ENCODE data around the gene RFC5. TPM values are rescaled to one million over a fixed set of nuclear protein-coding genes. Genes with fewer than 3 reads are reported as not detected.

RFC5 gene
- total RNA-seq, 1 experiment from 2014 or later = 49.2 TPM

- no peak for DNase-seq (ENCODE audit: low spot score)
Observed at GRCh38 chr12:118050972-118051910, 34.7 kb downstream of the RFC5 start.

- DNase-seq (ENCODE audit: low spot score) = peak; percentile 99
Observed at GRCh38 chr12:118052324-118053070, 36.0 kb downstream of the RFC5 start.

GRCh38 chr12:118053071-118053985 is 36.8 kb downstream of the RFC5 start:
- DNase-seq (ENCODE audit: low spot score) = no peak

GRCh38 chr12:118055144-118055557 is 38.6 kb downstream of the RFC5 start:
- DNase-seq (ENCODE audit: low spot score) = peak; percentile 74

- peak; percentile 22 for DNase-seq (ENCODE audit: low spot score)
Observed at GRCh38 chr12:118055865-118056773, 39.6 kb downstream of the RFC5 start.

- DNase-seq (ENCODE audit: low spot score) = no peak
Observed at GRCh38 chr12:118058227-118058626, 41.7 kb downstream of the RFC5 start.

- DNase-seq (ENCODE audit: low spot score) = no peak
Observed at GRCh38 chr12:118058881-118059280, 42.4 kb downstream of the RFC5 start.

GRCh38 chr12:118059341-118060191 is 43.1 kb downstream of the RFC5 start:
- no peak for DNase-seq (ENCODE audit: low spot score)

GRCh38 chr12:118060301-118061010 is 44.0 kb downstream of the RFC5 start:
- DNase-seq (ENCODE audit: low spot score) = no peak

GRCh38 chr12:118061011-118061872 is 44.7 kb downstream of the RFC5 start, which contains the start of gene WSB2:
Gene WSB2, minus strand, starts transcription at chr12:118061179. Its CDS starts 131 bp downstream, at chr12:118061048.
- peak; percentile 60 for DNase-seq (ENCODE audit: low spot score)

GRCh38 chr12:118061873-118062843 is 45.7 kb downstream of the RFC5 start:
- DNase-seq (ENCODE audit: low spot score) = no peak

- DNase-seq (ENCODE audit: low spot score) = peak; percentile 31
Observed at GRCh38 chr12:118063576-118064391, 47.3 kb downstream of the RFC5 start.

GRCh38 chr12:118064608-118065007 is 48.1 kb downstream of the RFC5 start:
- DNase-seq (ENCODE audit: low spot score) = no peak

- DNase-seq (ENCODE audit: low spot score) = no peak
Observed at GRCh38 chr12:118065380-118065779, 48.9 kb downstream of the RFC5 start.

- no peak for DNase-seq (ENCODE audit: low spot score)
Observed at GRCh38 chr12:118068445-118068844, 51.9 kb downstream of the RFC5 start.

GRCh38 chr12:118070650-118071049 is 54.1 kb downstream of the RFC5 start:
- no peak for DNase-seq (ENCODE audit: low spot score)
